ENCODE data around the gene MRPL55. TPM values are rescaled to one million over a fixed set of nuclear protein-coding genes. Genes with fewer than 3 reads are reported as not detected.

The MRPL55 gene
- total RNA-seq, 1 donor = 44.4 TPM

GRCh38 chr1:228142701-228143136 is 33.6 kb upstream of the MRPL55 start:
- H3K4me1 ChIP-seq (ENCODE audit: insufficient read depth, low read length) = peaks cover 51% of the 10 kb centered on the region
- H3K9me3 ChIP-seq (ENCODE audit: low read depth, low read length) = no peaks in the 10 kb centered on the region
- H3K4me3 ChIP-seq (ENCODE audit: low read length) = no peak overlapping the region
- no peaks in the 10 kb centered on the region for H3K27me3 ChIP-seq (ENCODE audit: insufficient read depth, low read length)

- H3K4me1 ChIP-seq (ENCODE audit: insufficient read depth, low read length) = peaks cover 51% of the 10 kb centered on the region
- H3K27me3 ChIP-seq (ENCODE audit: insufficient read depth, low read length) = no peaks in the 10 kb centered on the region
- H3K4me3 ChIP-seq (ENCODE audit: low read length) = no peak overlapping the region
- H3K9me3 ChIP-seq (ENCODE audit: low read depth, low read length) = no peaks in the 10 kb centered on the region
Observed at GRCh38 chr1:228142155-228142691, 33.1 kb upstream of the MRPL55 start.

- H3K4me3 ChIP-seq (ENCODE audit: low read length) = peak overlapping the region; percentile 82
- H3K27me3 ChIP-seq (ENCODE audit: insufficient read depth, low read length) = no peaks in the 10 kb centered on the region
- no peaks in the 10 kb centered on the region for H3K9me3 ChIP-seq (ENCODE audit: low read depth, low read length)
- H3K4me1 ChIP-seq (ENCODE audit: insufficient read depth, low read length) = peaks cover 51% of the 10 kb centered on the region
Observed at GRCh38 chr1:228141226-228142044, 32.3 kb upstream of the MRPL55 start.

- Histone ChIP-seq H3K27me3 (ENCODE audit: insufficient read depth, low read length) (no peaks in the 10 kb centered on the region), H3K9me3 (ENCODE audit: low read depth, low read length) (no peaks in the 10 kb centered on the region), H3K4me3 (ENCODE audit: low read length) (peak overlapping the region; percentile 82), H3K4me1 (ENCODE audit: insufficient read depth, low read length) (peaks cover 51% of the 10 kb centered on the region)
Observed at GRCh38 chr1:228140724-228141225, 31.7 kb upstream of the MRPL55 start.

GRCh38 chr1:228139931-228140723 is 31.0 kb upstream of the MRPL55 start, which contains the start of gene GUK1:
Gene GUK1, plus strand, starts transcription at chr1:228140279. Its CDS starts 24 bp downstream, at chr1:228140303.
- peaks cover 51% of the 10 kb centered on the region for H3K4me1 ChIP-seq (ENCODE audit: insufficient read depth, low read length)
- peak within 1 kb of the TSS; percentile 82 for H3K4me3 ChIP-seq (ENCODE audit: low read length)

GRCh38 chr1:228139406-228139930 is 30.4 kb upstream of the MRPL55 start:
- H3K4me1 ChIP-seq (ENCODE audit: insufficient read depth, low read length) = peaks cover 50% of the 10 kb centered on the region
- H3K9me3 ChIP-seq (ENCODE audit: low read depth, low read length) = no peaks in the 10 kb centered on the region
- H3K4me3 ChIP-seq (ENCODE audit: low read length) = peak overlapping the region; percentile 82
- no peaks in the 10 kb centered on the region for H3K27me3 ChIP-seq (ENCODE audit: insufficient read depth, low read length)

More at GRCh38 chr1:228139931-228140723, 31.0 kb upstream of the MRPL55 start, which contains the start of gene GUK1:
- Histone ChIP-seq H3K9me3 (ENCODE audit: low read depth, low read length) (no peaks in the 10 kb centered on the region), H3K27me3 (ENCODE audit: insufficient read depth, low read length) (no peaks in the 10 kb centered on the region)

GRCh38 chr1:228136901-228137300 is 27.8 kb upstream of the MRPL55 start:
- Histone ChIP-seq H3K27me3 (ENCODE audit: insufficient read depth, low read length) (no peaks in the 10 kb centered on the region), H3K9me3 (ENCODE audit: low read depth, low read length) (no peaks in the 10 kb centered on the region), H3K4me1 (ENCODE audit: insufficient read depth, low read length) (peaks cover 26% of the 10 kb centered on the region), H3K4me3 (ENCODE audit: low read length) (no peak overlapping the region)

- Histone ChIP-seq H3K4me1 (ENCODE audit: insufficient read depth, low read length) (peaks cover 20% of the 10 kb centered on the region), H3K9me3 (ENCODE audit: low read depth, low read length) (no peaks in the 10 kb centered on the region), H3K27me3 (ENCODE audit: insufficient read depth, low read length) (no peaks in the 10 kb centered on the region), H3K4me3 (ENCODE audit: low read length) (no peak overlapping the region)
Observed at GRCh38 chr1:228134591-228134990, 25.5 kb upstream of the MRPL55 start.

- Histone ChIP-seq H3K27me3 (ENCODE audit: insufficient read depth, low read length) (no peaks in the 10 kb centered on the region), H3K4me3 (ENCODE audit: low read length) (no peak overlapping the region), H3K9me3 (ENCODE audit: low read depth, low read length) (no peaks in the 10 kb centered on the region), H3K4me1 (ENCODE audit: insufficient read depth, low read length) (peaks cover 6% of the 10 kb centered on the region)
Observed at GRCh38 chr1:228131766-228132165, 22.7 kb upstream of the MRPL55 start.

GRCh38 chr1:228125185-228125584 is 16.1 kb upstream of the MRPL55 start:
- H3K27me3 ChIP-seq (ENCODE audit: insufficient read depth, low read length) = no peaks in the 10 kb centered on the region
- no peak overlapping the region for H3K4me3 ChIP-seq (ENCODE audit: low read length)
- H3K4me1 ChIP-seq (ENCODE audit: insufficient read depth, low read length) = no peaks in the 10 kb centered on the region
- no peaks in the 10 kb centered on the region for H3K9me3 ChIP-seq (ENCODE audit: low read depth, low read length)

GRCh38 chr1:228123505-228123904 is 14.4 kb upstream of the MRPL55 start:
- Histone ChIP-seq H3K27me3 (ENCODE audit: insufficient read depth, low read length) (no peaks in the 10 kb centered on the region), H3K4me3 (ENCODE audit: low read length) (no peak overlapping the region), H3K9me3 (ENCODE audit: low read depth, low read length) (no peaks in the 10 kb centered on the region), H3K4me1 (ENCODE audit: insufficient read depth, low read length) (no peaks in the 10 kb centered on the region)

GRCh38 chr1:228122921-228123441 is 13.9 kb upstream of the MRPL55 start:
- H3K27me3 ChIP-seq (ENCODE audit: insufficient read depth, low read length) = no peaks in the 10 kb centered on the region
- H3K9me3 ChIP-seq (ENCODE audit: low read depth, low read length) = no peaks in the 10 kb centered on the region

GRCh38 chr1:228120857-228121489 is 11.9 kb upstream of the MRPL55 start:
- Histone ChIP-seq H3K27me3 (ENCODE audit: insufficient read depth, low read length) (no peaks in the 10 kb centered on the region), H3K4me1 (ENCODE audit: insufficient read depth, low read length) (no peaks in the 10 kb centered on the region), H3K4me3 (ENCODE audit: low read length) (no peak overlapping the region), H3K9me3 (ENCODE audit: low read depth, low read length) (no peaks in the 10 kb centered on the region)

More at GRCh38 chr1:228122921-228123441, 13.9 kb upstream of the MRPL55 start:
- Histone ChIP-seq H3K4me3 (ENCODE audit: low read length) (no peak overlapping the region), H3K4me1 (ENCODE audit: insufficient read depth, low read length) (no peaks in the 10 kb centered on the region)

GRCh38 chr1:228120351-228120750 is 11.3 kb upstream of the MRPL55 start:
- H3K9me3 ChIP-seq (ENCODE audit: low read depth, low read length) = no peaks in the 10 kb centered on the region
- H3K4me1 ChIP-seq (ENCODE audit: insufficient read depth, low read length) = no peaks in the 10 kb centered on the region
- no peaks in the 10 kb centered on the region for H3K27me3 ChIP-seq (ENCODE audit: insufficient read depth, low read length)
- H3K4me3 ChIP-seq (ENCODE audit: low read length) = no peak overlapping the region
